Breast epithelium (tissue), 4 donors: ENCODE measurements around the gene RHBDD3. TPM values are rescaled to one million over a fixed set of nuclear protein-coding genes. Genes with fewer than 3 reads are reported as not detected.
A peak's percentile ranks its signal among the peaks of the same experiment; 100 is the strongest.

Source experiments
- DNase-seq, 2 donors: peaks; one replicate each; pipeline ENCODE4 v3.0.0-alpha.2; 2019; ENCODE audit warnings: low spot score in 2 of 2
- H3K27ac ChIP-seq, 2 donors: fragments of 200-600 bp; sonication (generic) in 1 of 2; one replicate each; pipeline ENCODE4 v1.5.1; 2016 to 2019; ENCODE audit warnings: mild to moderate bottlenecking in 1 of 2
- H3K27me3 ChIP-seq, 2 donors: fragments of 200-600 bp; sonication (generic) in 1 of 2; one replicate each; pipeline versions ENCODE4 v1.5.1 to v1.6.0; 2017 to 2019; ENCODE audit warnings: control low read depth in 1 of 2, mild to moderate bottlenecking in 1 of 2
- H3K36me3 ChIP-seq: fragments of 200-600 bp; one replicate; pipeline ENCODE4 v1.5.1; 2019
- H3K4me1 ChIP-seq, 2 donors: fragments of 200-600 bp; sonication (generic); one replicate each; pipeline ENCODE4 v1.5.1; 2016 to 2019; ENCODE audit warnings: control low read depth in 1 of 2
- H3K4me3 ChIP-seq, 3 donors: fragments of 200-600 bp; sonication (generic); 1 replicate in 2 of 3; 2 replicates in 1 of 3; pipeline ENCODE4 v1.5.1; 2016 to 2019; ENCODE audit warnings: mild to moderate bottlenecking in 3 of 3, moderate library complexity in 2 of 3
- H3K9me3 ChIP-seq, 2 donors: fragments of 200-600 bp; sonication (generic) in 1 of 2; one replicate each; pipeline ENCODE4 v1.5.1; 2016 to 2019; ENCODE audit warnings: control low read depth in 1 of 2
- CTCF ChIP-seq, 3 donors: fragments of 450-650 bp; IDR thresholded peaks; one replicate each; pipeline ENCODE4 v1.5.1; 2016 to 2017; ENCODE audit warnings: antibody characterized with exemption in 3 of 3, mild to moderate bottlenecking in 3 of 3, moderate library complexity in 3 of 3
- POLR2A ChIP-seq: fragments of 450-650 bp; IDR thresholded peaks from one replicate; pipeline ENCODE4 v1.6.1; 2016; ENCODE audit warnings: antibody characterized with exemption, mild to moderate bottlenecking, moderate library complexity
- POLR2AphosphoS5 ChIP-seq, 3 donors: sonication (generic); formaldehyde crosslinking; IDR thresholded peaks; one replicate each; pipeline ENCODE4 v1.6.1; 2017; ENCODE audit warnings: antibody characterized with exemption in 3 of 3
- intact Hi-C: fragments of 100-400 bp; cut with DNase I; formaldehyde crosslinking; loops from one replicate; pipeline ENCODE4 v1.15.1; 2023; ENCODE audit warnings: low total_unique reads
- total RNA-seq, 3 donors: library from RNA; depleted of rRNA; stranded (reverse); fragments of >200 nt; gene quantifications; one replicate each; pipeline ENCODE4 v1.1.0, GENCODE V29; 2016

RHBDD3 gene
- total RNA-seq, 3 donors from 2014 or later = 16.2 to 31.8 (median 28.2) TPM

- H3K27me3 ChIP-seq = no peaks in the 10 kb centered on the region
- TF ChIP-seq POLR2AphosphoS5 (IDR thresholded peaks at IDR 0.05) = no peak
- no peak for TF ChIP-seq CTCF (IDR thresholded peaks at IDR 0.05)
- TF ChIP-seq POLR2A = no peak
- DNase-seq = no peak
- peak overlapping the region; percentile 77 to 95 (median 95) for H3K4me3 ChIP-seq
- intact Hi-C loops = no loop called here
- peaks cover 7 to 16% of the 10 kb centered on the region in 2 donors for H3K4me1 ChIP-seq
- H3K36me3 ChIP-seq = no peaks in the 10 kb centered on the region
- H3K27ac ChIP-seq = peak overlapping the region; percentile 10 to 99
- no peaks in the 10 kb centered on the region for H3K9me3 ChIP-seq
These were observed 2.1 kb upstream of the RHBDD3 start for GRCh38 chr22:29269731-29270474.

- Histone ChIP-seq H3K36me3 (no peaks in the 10 kb centered on the region), H3K27me3 (no peaks in the 10 kb centered on the region), H3K4me3 (peak overlapping the region; percentile 77 to 95 (median 95)), H3K4me1 (peaks cover 7 to 16% of the 10 kb centered on the region in 2 donors), H3K9me3 (no peaks in the 10 kb centered on the region), H3K27ac (peak overlapping the region; percentile 98 to 99)
- TF ChIP-seq POLR2A = no peak
- no peak for DNase-seq
- intact Hi-C loops = no loop called here
These were observed 1.4 kb upstream of the RHBDD3 start for GRCh38 chr22:29269230-29269604.

GRCh38 chr22:29268511-29269229 is 889 bp upstream of the RHBDD3 start:
- H3K36me3 ChIP-seq = no peaks in the 10 kb centered on the region
- peak overlapping the region; percentile 77 to 95 (median 95) for H3K4me3 ChIP-seq
- peak in 1 of 2 donors; percentile 42 for DNase-seq
- TF ChIP-seq CTCF (IDR thresholded peaks at IDR 0.05) = no peak
- TF ChIP-seq POLR2A = no peak
- no peak for TF ChIP-seq POLR2AphosphoS5 (IDR thresholded peaks at IDR 0.05)
- H3K27ac ChIP-seq = peak overlapping the region; percentile 98 to 99
- H3K9me3 ChIP-seq = no peaks in the 10 kb centered on the region
- intact Hi-C loops = no loop called here
- H3K27me3 ChIP-seq = no peaks in the 10 kb centered on the region
- peaks cover 7 to 16% of the 10 kb centered on the region in 2 donors for H3K4me1 ChIP-seq

- peaks cover 7 to 16% of the 10 kb centered on the region in 2 donors for H3K4me1 ChIP-seq
- DNase-seq = no peak
- H3K4me3 ChIP-seq = peak overlapping the region; percentile 77 to 95 (median 95)
- TF ChIP-seq POLR2AphosphoS5 (IDR thresholded peaks at IDR 0.05) (no peak), POLR2A (no peak), CTCF (IDR thresholded peaks at IDR 0.05) (no peak)
- no peaks in the 10 kb centered on the region for H3K27me3 ChIP-seq
- H3K27ac ChIP-seq = peak overlapping the region; percentile 98 to 99
- intact Hi-C loops = no loop called here
- no peaks in the 10 kb centered on the region for H3K36me3 ChIP-seq
- H3K9me3 ChIP-seq = no peaks in the 10 kb centered on the region
These were observed 321 bp downstream of the RHBDD3 start for GRCh38 chr22:29267462-29267857.

GRCh38 chr22:29266564-29267461 is 968 bp downstream of the RHBDD3 start:
- intact Hi-C loops = no loop called here

More at GRCh38 chr22:29266564-29267461, 968 bp downstream of the RHBDD3 start:
- Histone ChIP-seq H3K4me1 (peaks cover 7 to 11% of the 10 kb centered on the region in 2 donors), H3K9me3 (no peaks in the 10 kb centered on the region), H3K4me3 (peak overlapping the region; percentile 77 to 95 (median 95)), H3K27me3 (no peaks in the 10 kb centered on the region), H3K36me3 (no peaks in the 10 kb centered on the region), H3K27ac (peak overlapping the region; percentile 98 to 99)
- TF ChIP-seq POLR2AphosphoS5 (IDR thresholded peaks at IDR 0.05) = no peak
- TF ChIP-seq POLR2A = no peak
- no peak for DNase-seq
